ENCODE data around the gene PIGU. TPM values are rescaled to one million over a fixed set of nuclear protein-coding genes. Genes with fewer than 3 reads are reported as not detected.

PIGU gene
- total and polyA plus RNA-seq, 9 of the 15 experiments (the other 6 are each of a cell fraction or from before 2014, with no cell fraction given), result 6.5 to 100 (median 28.1) TPM

DNA sequence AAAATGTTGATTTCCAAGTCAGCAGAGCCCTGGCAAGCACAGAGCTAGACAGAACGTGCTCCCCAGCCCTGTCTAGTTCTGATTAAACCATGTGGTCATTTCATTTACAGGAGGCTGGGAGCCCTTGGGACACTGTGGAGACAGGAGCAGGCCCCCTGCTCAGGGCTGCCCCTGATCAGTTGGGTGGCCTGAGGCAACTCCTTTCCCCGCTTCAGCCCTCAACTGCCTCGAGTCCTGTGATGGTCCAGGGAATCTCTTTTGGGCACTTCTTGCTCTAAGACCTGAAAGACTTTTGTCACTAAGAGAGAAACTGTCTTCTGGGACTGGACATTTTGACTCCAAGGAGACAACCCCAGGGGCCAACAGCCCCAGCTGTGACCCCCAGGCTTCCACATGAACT, 147.2 kb downstream of the PIGU start:
- ATAC-seq, result no peak
- FAIRE-seq, result no peak
- Histone ChIP-seq H3K36me3 (ENCODE audit: control insufficient read depth, insufficient read depth, low read length) (peaks cover 79% of the 10 kb centered on the region), H3K9ac (ENCODE audit: insufficient read depth in 1 of 2, low read depth in 2 of 2, low read length in 2 of 2) (peak overlapping the region in 1 of 2 experiments; percentile 36; a peak in 1 of 4 replicates), H3K79me2 (ENCODE audit: control insufficient read depth, insufficient read depth, low read length) (peaks cover 16% of the 10 kb centered on the region), H4K20me1 (replicated peaks; ENCODE audit: control insufficient read depth, insufficient read depth, low read length) (peaks cover 12% of the 10 kb centered on the region; the same call in 1 of the 2 replicates), H3K4me1 (replicated peaks in 1 of 2; ENCODE audit: control insufficient read depth in 2 of 2, insufficient read depth in 2 of 2, low read length in 2 of 2) (peaks cover 11 to 12% of the 10 kb centered on the region in 2 experiments), H3K4me2 (ENCODE audit: insufficient read depth, low read length) (no peak overlapping the region), H3K27ac (ENCODE audit: extremely low read depth, low read depth, low read length) (no peak overlapping the region), H3K27me3 (ENCODE audit: control insufficient read depth in 2 of 2, insufficient read depth in 2 of 2, low read length in 2 of 2) (no peaks in the 10 kb centered on the region), H3K4me3 (no peak overlapping the region), H2AFZ (ENCODE audit: low read depth, low read length) (no peak overlapping the region), H3K9me1 (ENCODE audit: control insufficient read depth, insufficient read depth, low read length) (no peaks in the 10 kb centered on the region), H3K9me3 (replicated peaks; ENCODE audit: control insufficient read depth, insufficient read depth, low read depth, low read length) (no peaks in the 10 kb centered on the region; the same call in 1 of the 2 replicates)
- intact Hi-C loops (cut with micrococcal nuclease), result no loop called here
- in situ Hi-C loops (cut with MboI), result loop anchor here (10.0 kb wide), 2 partner anchors 175 to 335 kb away; partner anchors contain the start of gene TP53INP2
- 88% methylated on average over 3 of the region's 3 CpGs for WGBS (ENCODE audit: insufficient coverage, low coverage, missing lambda C conversion rate)
- BruUV-seq (replicated peaks), result no TSS peak
- DNase-seq (ENCODE audit: extremely low read depth in 1 of 4, low spot score in 3 of 4), result no peak
- ChIA-PET POLR2A (interaction anchor here (0.6 to 1.3 kb wide), 3 partner anchors 180 to 444 kb away, joined by 3 to 4 read pairs (median 3); no protein-coding TSS in a partner anchor), CTCF (ENCODE audit: low intra/inter-chr PET ratio) (no interaction called here)
- TF ChIP-seq TBL1XR1 (IDR thresholded peaks at IDR 0.05; ENCODE audit: low read length in 2 of 2), result no peak
- no peak for TF ChIP-seq CREB1 (IDR thresholded peaks at IDR 0.05)
- no peak for TF ChIP-seq CREB1 (CRISPR knock-in tag; IDR thresholded peaks at IDR 0.05)
- TF ChIP-seq ZNF165 (CRISPR knock-in tag; IDR thresholded peaks at IDR 0.05; ENCODE audit: borderline replicate concordance), result no peak
- TF ChIP-seq MAFG (tag; conservative IDR thresholded peaks at IDR 0.05), result no peak
- no peak for TF ChIP-seq ZC3H4 (CRISPR knock-in tag; IDR thresholded peaks at IDR 0.05; ENCODE audit: borderline replicate concordance)
- TF ChIP-seq, protein P1, sequence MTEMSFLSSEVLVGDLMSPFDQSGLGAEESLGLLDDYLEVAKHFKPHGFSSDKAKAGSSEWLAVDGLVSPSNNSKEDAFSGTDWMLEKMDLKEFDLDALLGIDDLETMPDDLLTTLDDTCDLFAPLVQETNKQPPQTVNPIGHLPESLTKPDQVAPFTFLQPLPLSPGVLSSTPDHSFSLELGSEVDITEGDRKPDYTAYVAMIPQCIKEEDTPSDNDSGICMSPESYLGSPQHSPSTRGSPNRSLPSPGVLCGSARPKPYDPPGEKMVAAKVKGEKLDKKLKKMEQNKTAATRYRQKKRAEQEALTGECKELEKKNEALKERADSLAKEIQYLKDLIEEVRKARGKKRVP (CRISPR knock-in tag; IDR thresholded peaks at IDR 0.05), result no peak
- TF ChIP-seq CHD4 (IDR thresholded peaks at IDR 0.05; ENCODE audit: insufficient read depth, insufficient replicate concordance, low read depth, low read length, poor library complexity, severe bottlenecking), result no peak
- no peak for TF ChIP-seq NFIX (CRISPR knock-in tag; IDR thresholded peaks at IDR 0.05; ENCODE audit: low read depth)
- TF ChIP-seq ELF2 (CRISPR knock-in tag; IDR thresholded peaks at IDR 0.05), result no peak

Data from K562 (cell line).